Measurements from ENCODE around the gene ZCWPW1. TPM values are rescaled to one million over a fixed set of nuclear protein-coding genes. Genes with fewer than 3 reads are reported as not detected.
A peak's percentile ranks its signal among the peaks of the same experiment; 100 is the strongest.

The ZCWPW1 gene
- polyA plus RNA-seq, 1 of the 3 experiments (the other 2 are of a cell fraction) = 4.1 TPM

DNA sequence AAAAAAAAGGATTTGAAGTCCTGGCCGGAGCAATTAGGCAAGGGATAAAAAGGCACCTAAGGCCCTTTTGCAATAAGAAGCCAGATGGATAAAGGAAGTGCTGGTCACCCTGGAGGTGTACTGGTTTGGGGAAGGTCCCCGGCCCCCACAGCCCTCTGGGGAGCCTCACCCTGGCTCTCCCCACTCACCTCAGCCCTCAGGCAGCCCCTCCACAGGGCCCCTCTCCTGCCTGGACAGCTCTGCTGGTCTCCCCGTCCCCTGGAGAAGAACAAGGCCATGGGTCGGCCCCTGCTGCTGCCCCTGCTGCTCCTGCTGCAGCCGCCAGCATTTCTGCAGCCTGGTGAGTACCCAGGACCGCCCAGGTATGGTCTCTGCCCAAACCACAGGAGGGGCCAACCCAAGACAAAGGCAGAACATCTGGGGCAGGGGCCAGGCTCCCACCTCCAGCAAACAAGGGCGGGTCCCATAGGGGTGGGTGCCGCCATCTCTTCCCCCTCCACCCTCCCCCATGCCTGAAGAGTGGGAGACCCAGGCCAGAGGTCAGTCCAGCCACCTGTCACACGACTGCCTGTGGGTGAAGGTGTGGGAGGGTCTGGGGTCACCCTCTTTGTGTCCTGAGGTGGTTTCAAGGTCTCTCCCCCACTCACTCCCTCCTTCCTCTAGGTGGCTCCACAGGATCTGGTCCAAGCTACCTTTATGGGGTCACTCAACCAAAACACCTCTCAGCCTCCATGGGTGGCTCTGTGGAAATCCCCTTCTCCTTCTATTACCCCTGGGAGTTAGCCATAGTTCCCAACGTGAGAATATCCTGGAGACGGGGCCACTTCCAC, 70.3 kb downstream of the ZCWPW1 start, which contains the start of gene PILRB:
TSS of gene PILRB (plus strand) at position 91 of the 830 bp plus-strand sequence. CDS start at position 277, 186 bp downstream.
- Histone ChIP-seq H3K4me1 (ENCODE audit: control insufficient read depth in 1 of 2, insufficient read depth in 2 of 2, low read depth in 1 of 2, low read length in 1 of 2) (no peaks in the 10 kb centered on the region), H3K27ac (ENCODE audit: low read depth in 2 of 2, low read length in 1 of 2) (no peak within 1 kb of the TSS), H3K9me3 (no peaks in the 10 kb centered on the region), H3K27me3 (ENCODE audit: insufficient read depth) (no peaks in the 10 kb centered on the region), H3F3A (replicated peaks; ENCODE audit: insufficient read depth) (peaks cover 16% of the 10 kb centered on the region), H2AFZ (ENCODE audit: low read depth) (no peak within 1 kb of the TSS), H4K20me1 (ENCODE audit: insufficient read depth) (no peaks in the 10 kb centered on the region), H3K4me3 (ENCODE audit: low read depth in 2 of 2, low read length in 1 of 2) (no peak within 1 kb of the TSS), H3K79me2 (ENCODE audit: insufficient read depth) (no peaks in the 10 kb centered on the region), H3K4me2 (no peak within 1 kb of the TSS), H3K9ac (no peak within 1 kb of the TSS), H3K9me2 (no peaks in the 10 kb centered on the region), H3K36me3 (replicated peaks in 1 of 2; ENCODE audit: control insufficient read depth in 1 of 2, insufficient read depth in 2 of 2, low read length in 1 of 2) (peaks cover 73 to 79% of the 10 kb centered on the region in 2 experiments)
- TF ChIP-seq TEAD4 (IDR thresholded peaks at IDR 0.05; ENCODE audit: borderline replicate concordance, insufficient read depth) = no peak
- TF ChIP-seq, protein P1, sequence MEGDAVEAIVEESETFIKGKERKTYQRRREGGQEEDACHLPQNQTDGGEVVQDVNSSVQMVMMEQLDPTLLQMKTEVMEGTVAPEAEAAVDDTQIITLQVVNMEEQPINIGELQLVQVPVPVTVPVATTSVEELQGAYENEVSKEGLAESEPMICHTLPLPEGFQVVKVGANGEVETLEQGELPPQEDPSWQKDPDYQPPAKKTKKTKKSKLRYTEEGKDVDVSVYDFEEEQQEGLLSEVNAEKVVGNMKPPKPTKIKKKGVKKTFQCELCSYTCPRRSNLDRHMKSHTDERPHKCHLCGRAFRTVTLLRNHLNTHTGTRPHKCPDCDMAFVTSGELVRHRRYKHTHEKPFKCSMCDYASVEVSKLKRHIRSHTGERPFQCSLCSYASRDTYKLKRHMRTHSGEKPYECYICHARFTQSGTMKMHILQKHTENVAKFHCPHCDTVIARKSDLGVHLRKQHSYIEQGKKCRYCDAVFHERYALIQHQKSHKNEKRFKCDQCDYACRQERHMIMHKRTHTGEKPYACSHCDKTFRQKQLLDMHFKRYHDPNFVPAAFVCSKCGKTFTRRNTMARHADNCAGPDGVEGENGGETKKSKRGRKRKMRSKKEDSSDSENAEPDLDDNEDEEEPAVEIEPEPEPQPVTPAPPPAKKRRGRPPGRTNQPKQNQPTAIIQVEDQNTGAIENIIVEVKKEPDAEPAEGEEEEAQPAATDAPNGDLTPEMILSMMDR (IDR thresholded peaks at IDR 0.05) = peak; percentile 20; the same call in 1 of the 2 replicates
- CTCF ChIA-PET = interaction anchor here (1.2 kb wide), 1 partner anchor 10 kb away, joined by 4 read pairs; no protein-coding TSS in a partner anchor
- DNase-seq = no peak
- POLR2A ChIA-PET = no interaction called here
- WGBS (ENCODE audit: low lambda C conversion rate) = 86% methylated on average over 7 of the region's 11 CpGs

DNA sequence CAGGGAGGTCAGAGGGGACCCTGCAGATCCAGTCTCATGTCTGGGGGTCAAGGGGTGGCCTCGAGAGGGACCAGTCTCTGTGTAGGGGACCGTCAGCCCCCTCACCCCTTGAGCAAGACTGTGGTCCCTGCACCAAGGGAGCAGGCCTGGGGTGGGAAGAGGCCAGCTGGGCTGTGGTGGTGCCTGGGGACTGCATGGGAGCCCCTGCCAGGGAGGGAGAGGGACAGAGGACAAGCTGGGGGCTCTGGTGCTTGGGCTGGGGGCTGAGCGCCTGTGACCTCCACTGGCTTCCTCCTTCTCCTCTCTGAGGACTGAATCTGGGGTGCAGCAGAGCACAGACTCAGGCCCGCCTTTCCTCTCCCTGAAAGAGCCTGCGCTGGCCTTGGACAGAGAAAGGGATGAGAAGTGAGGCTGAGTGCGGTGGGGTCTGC, 71.4 kb downstream of the ZCWPW1 start:
- ChIA-PET CTCF (interaction anchor here (2.4 to 2.5 kb wide), 2 partner anchors 12 to 50 kb away, joined by 9 read pairs; no protein-coding TSS in a partner anchor), POLR2A (no interaction called here)
- no peaks in the 10 kb centered on the region for H3K79me2 ChIP-seq (ENCODE audit: insufficient read depth)
- WGBS (ENCODE audit: low lambda C conversion rate) = 93% methylated on average over 5 of the region's 6 CpGs
- H3K27me3 ChIP-seq (ENCODE audit: insufficient read depth) = no peaks in the 10 kb centered on the region
- no peak overlapping the region for H3K27ac ChIP-seq (ENCODE audit: low read depth in 2 of 2, low read length in 1 of 2)
- no peak overlapping the region for H3K9ac ChIP-seq
- TF ChIP-seq, protein P2, sequence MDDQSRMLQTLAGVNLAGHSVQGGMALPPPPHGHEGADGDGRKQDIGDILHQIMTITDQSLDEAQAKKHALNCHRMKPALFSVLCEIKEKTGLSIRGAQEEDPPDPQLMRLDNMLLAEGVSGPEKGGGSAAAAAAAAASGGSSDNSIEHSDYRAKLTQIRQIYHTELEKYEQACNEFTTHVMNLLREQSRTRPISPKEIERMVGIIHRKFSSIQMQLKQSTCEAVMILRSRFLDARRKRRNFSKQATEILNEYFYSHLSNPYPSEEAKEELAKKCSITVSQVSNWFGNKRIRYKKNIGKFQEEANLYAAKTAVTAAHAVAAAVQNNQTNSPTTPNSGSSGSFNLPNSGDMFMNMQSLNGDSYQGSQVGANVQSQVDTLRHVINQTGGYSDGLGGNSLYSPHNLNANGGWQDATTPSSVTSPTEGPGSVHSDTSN (IDR thresholded peaks at IDR 0.05) = no peak
- TF ChIP-seq ELF1 (IDR thresholded peaks at IDR 0.05) = no peak
- TF ChIP-seq, protein P3, sequence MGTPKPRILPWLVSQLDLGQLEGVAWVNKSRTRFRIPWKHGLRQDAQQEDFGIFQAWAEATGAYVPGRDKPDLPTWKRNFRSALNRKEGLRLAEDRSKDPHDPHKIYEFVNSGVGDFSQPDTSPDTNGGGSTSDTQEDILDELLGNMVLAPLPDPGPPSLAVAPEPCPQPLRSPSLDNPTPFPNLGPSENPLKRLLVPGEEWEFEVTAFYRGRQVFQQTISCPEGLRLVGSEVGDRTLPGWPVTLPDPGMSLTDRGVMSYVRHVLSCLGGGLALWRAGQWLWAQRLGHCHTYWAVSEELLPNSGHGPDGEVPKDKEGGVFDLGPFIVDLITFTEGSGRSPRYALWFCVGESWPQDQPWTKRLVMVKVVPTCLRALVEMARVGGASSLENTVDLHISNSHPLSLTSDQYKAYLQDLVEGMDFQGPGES (IDR thresholded peaks at IDR 0.05; ENCODE audit: low read depth, low read length) = no peak
- TF ChIP-seq CHD2 (IDR thresholded peaks at IDR 0.05; ENCODE audit: low read length, partially characterized antibody) = no peak
- TF ChIP-seq YY1 (IDR thresholded peaks at IDR 0.05; ENCODE audit: low read depth) = no peak
- no peak for TF ChIP-seq JUND (IDR thresholded peaks at IDR 0.05)
- no peak for TF ChIP-seq FOSL2 (IDR thresholded peaks at IDR 0.05; ENCODE audit: borderline replicate concordance, low read depth)
- H3K4me3 ChIP-seq (ENCODE audit: low read depth in 2 of 2, low read length in 1 of 2) = no peak overlapping the region
- no peaks in the 10 kb centered on the region for H3K9me3 ChIP-seq
- H2AFZ ChIP-seq (ENCODE audit: low read depth) = no peak overlapping the region
- peaks cover 11% of the 10 kb centered on the region for H3F3A ChIP-seq (replicated peaks; ENCODE audit: insufficient read depth)
- peak; percentile 11 for DNase-seq
- H3K4me1 ChIP-seq (ENCODE audit: control insufficient read depth in 1 of 2, insufficient read depth in 2 of 2, low read depth in 1 of 2, low read length in 1 of 2) = no peaks in the 10 kb centered on the region
- H3K9me2 ChIP-seq = no peaks in the 10 kb centered on the region
- H4K20me1 ChIP-seq (ENCODE audit: insufficient read depth) = no peaks in the 10 kb centered on the region
- H3K36me3 ChIP-seq (replicated peaks in 1 of 2; ENCODE audit: control insufficient read depth in 1 of 2, insufficient read depth in 2 of 2, low read length in 1 of 2) = peaks cover 68 to 76% of the 10 kb centered on the region in 2 experiments
- H3K4me2 ChIP-seq = no peak overlapping the region

Measured in SK-N-SH (cell line).